Stimulated activated CD4-positive, alpha-beta T cell treated with anti-CD3 and anti-CD28 coated beads, Interleukin-15, amount 100 ng/mL, for 48 hours (primary cell): ENCODE data around the gene CPM.

Experiments
- DNase-seq, 2 donors: peaks; one replicate each; pipeline ENCODE4 v3.0.0-alpha.2; 2020; ENCODE audit warnings: low read depth in 2 of 2

Gene CPM

DNA sequence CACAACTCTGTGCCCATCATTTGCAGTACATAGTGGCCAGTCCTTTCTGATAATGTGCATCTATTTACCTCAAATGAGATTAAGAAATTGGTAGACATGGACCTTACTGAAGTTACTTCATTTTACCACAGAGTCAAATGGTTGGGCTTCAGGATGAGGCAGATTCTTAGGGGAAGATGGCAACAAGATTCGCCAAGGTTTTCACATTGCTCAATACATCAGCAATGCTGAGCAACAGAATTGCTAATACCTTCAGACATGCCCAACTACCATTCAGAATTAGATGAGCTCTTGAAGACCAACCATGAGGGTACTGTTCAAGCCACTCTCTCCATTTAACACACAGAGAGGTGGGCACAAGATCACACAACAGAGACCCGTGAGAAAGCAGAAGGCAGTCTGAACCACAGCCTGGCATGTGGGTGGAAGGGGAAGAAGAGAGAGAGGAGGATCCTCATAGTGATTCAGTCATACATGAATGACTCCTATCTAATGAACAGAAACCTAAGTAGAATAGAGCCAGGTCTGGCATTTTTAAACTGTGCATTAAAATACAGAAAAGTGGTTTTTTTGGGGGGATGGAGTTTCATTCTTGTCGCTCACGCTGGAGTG, 28.5 kb downstream of the CPM start:
- no peak for DNase-seq

GRCh38 chr12:68903511-68903910, 29.5 kb downstream of the CPM start:
- DNase-seq, result no peak

- DNase-seq, result no peak
These were observed 31.4 kb downstream of the CPM start for GRCh38 chr12:68901551-68901950.

- no peak for DNase-seq
These were observed 31.8 kb downstream of the CPM start for GRCh38 chr12:68901145-68901544.

DNA sequence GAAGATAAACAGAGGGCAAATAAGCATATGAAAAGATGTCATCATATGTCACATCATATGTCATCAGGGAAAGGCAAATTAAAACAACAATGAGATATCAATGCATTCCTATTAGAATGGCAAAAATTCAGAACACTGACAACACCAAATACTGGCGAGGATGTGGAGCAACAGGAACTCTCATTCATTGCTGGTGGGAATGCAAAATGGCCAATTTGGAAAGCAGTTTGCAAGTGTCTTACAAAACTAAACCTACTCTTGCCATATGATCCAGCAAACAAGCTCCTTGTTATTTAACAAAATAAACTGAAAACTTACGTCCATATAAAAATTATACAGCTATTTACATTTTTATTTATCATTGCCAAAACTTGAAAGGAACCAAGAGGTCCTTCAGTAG, 32.7 kb downstream of the CPM start:
- DNase-seq, result no peak

GRCh38 chr12:68899251-68899771, 33.7 kb downstream of the CPM start:
- DNase-seq, result no peak

GRCh38 chr12:68896881-68897540, 36.0 kb downstream of the CPM start:
- DNase-seq, result no peak

DNA sequence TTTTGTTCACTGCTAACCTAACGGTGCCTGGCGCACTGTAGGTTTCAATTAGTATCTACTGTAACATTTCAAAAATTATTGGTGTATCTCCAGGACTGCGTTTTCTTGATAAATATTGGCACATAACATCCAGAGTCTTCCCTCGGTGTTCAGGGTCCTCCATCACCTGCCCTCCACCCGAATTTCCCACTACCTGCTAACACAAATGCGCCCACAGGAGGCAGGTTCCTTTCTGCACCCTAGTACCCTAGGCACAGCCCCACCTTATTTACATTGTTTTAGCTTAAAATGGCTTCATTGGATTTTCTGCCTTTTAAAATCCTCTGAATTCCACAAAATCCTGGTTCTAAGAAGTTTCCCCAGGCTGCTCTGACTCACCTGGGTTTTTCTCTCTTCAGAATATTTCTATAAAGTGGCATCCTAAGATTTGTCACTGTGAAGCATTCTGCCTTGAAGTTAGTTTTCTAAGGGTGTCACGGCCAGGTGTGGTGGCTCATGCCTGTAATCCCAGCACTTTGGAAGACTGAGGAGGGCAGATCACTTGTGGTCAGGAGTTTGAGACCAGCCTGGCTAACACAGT, 38.6 kb downstream of the CPM start:
- DNase-seq, result no peak

- no peak for DNase-seq
These were observed 39.2 kb downstream of the CPM start for GRCh38 chr12:68893741-68894140.

DNA sequence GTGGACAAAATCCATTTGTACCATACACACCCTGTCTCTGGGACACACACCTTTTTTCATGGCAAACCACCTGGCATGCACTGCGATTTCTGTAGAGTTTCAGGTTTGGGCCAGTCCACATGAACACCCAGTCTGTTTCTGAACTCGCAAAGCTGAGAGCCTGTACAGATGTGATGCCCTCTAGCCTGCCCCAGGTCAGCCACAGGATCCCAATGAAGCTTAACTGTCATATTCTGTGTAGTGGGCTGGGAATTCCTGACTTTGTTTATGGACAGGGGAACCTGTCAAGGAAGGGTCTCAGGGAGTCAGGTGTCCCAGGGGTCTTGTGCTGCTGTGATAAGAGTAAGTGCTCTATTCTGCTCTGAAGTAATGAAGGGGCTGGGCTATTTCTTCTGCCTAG, 39.8 kb downstream of the CPM start:
- DNase-seq, result no peak

DNA sequence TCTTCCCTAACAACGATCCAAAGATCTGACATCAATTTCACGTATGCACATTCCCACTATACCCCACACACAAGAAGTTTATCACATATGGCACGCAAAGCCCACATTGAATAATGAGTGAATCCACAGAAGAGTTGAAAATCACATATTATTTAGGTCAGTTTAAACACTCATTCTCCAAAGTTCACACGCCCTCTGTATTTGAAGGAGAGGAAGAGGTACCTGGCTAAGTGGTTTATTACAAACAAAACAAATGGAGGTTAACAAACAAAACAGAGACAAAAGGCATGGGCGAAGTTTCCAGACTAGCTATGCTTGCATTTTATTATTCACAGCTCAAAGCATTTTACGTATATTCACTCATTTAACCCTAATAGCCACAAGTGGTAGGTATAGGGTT, 41.8 kb downstream of the CPM start:
- DNase-seq, result no peak

DNA sequence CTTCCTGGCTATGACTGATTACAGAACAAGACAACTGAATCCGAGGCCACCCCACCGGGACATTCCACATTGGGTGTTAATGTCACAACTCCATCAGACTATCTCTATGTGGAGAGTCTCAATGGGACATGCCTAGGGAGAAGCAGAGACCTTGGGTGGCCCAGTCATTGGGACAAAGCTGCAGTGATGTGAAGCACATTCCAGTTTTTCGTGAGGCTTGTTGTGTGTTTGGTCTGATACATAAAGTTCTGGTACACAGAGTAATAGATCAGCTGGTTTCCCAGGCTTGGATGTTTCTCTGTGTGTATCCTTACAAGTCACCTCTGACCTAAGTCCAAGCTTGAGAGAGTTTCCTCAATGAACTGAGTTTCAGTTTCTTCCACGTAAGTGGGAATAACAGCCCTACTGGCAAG, 42.3 kb downstream of the CPM start:
- DNase-seq, result no peak

- no peak for DNase-seq
These were observed 44.7 kb downstream of the CPM start for GRCh38 chr12:68888243-68888642.

DNA sequence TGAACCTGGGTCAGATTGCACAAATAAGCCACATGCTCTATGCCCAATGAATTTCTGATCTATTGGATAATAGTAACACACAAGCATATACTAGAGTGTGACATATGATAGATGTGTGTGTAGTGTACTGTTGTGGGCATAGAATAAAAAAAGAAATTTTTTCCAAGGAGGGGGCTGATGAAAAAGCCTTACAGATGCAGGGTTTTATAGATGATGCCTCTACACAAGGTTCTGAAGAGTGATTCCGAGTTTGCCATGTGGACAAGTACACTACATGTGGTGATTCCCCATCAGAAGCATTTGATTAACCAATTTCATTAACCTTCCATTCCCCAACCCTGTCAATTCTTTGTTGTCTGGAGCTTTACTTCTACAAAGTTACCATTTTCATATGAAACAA, 45.3 kb downstream of the CPM start:
- no peak for DNase-seq

DNA sequence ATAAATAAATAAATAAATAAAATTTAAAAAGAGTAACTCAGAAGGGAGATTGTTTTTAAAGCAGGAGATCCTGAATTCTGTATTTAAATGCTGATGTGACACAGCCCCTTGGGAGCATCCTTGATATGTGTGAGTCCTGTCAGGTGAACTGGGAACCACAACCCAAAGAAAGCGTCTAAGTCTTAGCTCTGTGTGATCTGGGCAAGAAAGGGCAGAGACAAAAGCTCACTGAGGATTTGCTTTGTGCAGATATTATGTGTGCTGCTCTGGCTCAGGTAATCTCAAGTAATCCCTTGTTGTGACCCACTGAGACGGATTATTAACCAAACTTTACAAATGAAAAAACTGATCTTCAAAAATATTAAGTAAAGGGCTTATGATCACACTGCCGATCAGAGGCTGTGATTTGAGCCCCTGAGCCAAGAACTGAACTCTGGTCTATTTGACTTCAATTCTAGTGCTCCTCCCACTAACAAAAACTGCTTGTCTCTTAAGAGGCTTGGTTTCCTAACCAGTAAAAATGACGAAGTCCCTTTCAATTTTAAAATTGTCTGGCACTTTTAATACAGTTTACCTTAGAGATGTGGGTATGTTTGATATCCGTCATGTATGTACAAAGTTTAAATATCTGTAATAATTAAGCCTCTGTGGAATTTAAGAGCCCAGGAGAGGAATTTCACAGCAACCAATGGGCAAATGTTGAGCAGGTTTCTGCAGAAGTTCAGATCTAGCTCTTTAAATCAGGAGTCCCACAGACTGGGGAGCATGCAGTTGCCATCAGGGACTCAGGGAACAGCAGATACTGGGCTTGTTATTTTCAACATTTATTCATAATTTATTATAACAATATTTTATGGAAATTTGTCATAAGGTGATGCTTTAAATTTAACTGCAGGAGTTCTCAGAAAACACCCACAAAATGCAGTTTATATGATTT, 46.1 kb downstream of the CPM start:
- DNase-seq, result no peak

DNA sequence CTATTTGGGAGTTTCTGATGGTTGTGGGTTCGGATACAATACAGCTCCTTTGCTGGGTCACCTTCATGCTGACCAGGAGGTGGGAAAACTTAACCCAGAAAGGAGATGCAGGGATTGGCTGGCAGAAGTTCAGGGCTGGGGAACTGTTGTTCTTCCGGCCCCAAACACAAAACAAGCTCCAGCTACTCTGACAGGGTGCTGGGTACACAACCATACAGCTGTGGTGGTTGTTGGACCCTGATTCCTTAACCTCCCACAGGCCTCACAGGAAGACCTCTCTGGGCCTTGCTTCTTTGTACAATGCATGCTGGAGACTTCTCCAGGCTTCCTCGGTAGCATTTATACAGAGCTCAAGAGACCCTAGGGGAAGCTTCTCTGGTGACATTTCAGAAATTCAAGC, 47.6 kb downstream of the CPM start:
- DNase-seq, result no peak

- no peak for DNase-seq
These were observed 48.7 kb downstream of the CPM start for GRCh38 chr12:68884251-68884650.

DNA sequence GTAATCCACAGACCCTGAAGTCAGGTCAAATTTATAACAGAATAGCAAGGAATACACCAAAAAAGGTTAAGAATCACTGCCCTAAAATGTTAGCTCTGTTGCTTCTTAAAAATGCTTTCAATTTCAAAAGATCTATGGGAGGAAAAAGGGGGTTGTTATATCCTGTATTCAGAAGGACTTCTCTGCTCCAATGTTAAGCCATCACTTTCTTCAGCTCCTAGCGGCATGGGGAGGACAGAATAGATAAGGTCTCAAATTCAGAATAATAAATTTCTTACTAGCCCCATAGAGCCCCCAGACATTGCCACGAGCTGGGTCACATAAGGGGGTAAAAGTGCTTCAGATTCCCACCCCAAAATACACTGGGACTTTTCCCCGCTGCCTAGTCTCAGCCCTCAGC, 49.8 kb downstream of the CPM start:
- no peak for DNase-seq

DNA sequence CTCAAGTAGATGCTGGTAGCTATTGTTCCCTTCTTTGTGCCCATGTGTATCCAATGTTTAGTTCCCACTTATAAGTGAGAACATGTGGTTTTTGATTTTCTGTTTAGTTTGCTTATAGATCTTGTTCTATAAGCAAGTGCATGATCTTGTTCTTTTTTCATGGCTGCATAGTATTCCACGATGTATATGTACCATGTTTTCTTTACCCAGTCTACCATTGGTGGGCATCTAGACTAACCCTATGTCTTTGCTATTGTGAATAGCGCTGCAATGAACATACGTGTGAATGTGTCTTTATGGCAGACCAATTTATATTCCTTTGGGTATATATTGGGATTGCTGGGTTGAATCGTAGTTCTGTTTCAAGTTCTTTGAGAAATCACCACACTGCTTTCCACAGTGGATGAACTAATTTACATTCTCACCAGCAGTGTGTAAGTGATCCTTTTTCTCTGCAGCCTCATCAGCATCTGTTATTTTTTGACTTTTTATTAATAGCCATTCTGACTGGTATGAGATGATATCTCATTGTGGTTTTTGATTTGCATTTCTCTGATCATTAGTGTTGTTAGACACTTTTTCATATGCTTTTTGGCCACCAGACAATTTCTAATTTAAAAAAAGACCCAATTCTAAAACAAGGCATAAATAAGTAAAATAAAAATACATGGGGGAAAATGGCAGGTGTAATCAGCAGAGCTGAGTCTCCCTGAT, 50.6 kb downstream of the CPM start:
- no peak for DNase-seq

- DNase-seq, result no peak
These were observed 52.2 kb downstream of the CPM start for GRCh38 chr12:68880660-68881325.

DNA sequence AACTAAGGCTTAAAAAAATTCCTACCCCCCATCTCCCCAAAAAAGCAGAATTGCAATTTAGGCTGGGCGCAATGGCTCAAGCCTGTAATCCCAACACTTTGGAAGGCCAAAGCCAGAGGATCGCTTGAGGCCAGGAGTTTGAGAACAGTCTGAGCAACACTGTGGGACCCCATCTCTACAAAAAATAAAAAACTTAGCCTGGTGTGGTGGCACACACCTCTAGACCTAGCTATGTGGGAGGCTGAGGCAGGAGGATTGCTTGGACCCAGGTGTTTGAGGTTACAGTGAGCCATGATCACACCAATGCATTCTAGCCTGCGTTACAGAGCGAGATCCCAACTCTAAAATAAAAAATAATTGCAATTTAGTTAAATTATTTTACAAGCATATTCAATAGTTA, 54.1 kb downstream of the CPM start:
- DNase-seq, result no peak
